ENCODE data around the gene RNPEPL1. TPM values are rescaled to one million over a fixed set of nuclear protein-coding genes. Genes with fewer than 3 reads are reported as not detected.

RNPEPL1 gene
- total RNA-seq, 3 donors from 2014 or later: 22.4 to 57.9 (median 42.3) TPM

GRCh38 chr2:240578110-240578450 lies 9.8 kb downstream of the RNPEPL1 start:
- Histone ChIP-seq H3K4me1 (peaks cover 0 to 7% of the 10 kb centered on the region in 2 donors), H3K27ac (no peak overlapping the region), H3K9me3 (no peaks in the 10 kb centered on the region), H3K4me3 (no peak overlapping the region), H3K36me3 (no peaks in the 10 kb centered on the region), H3K27me3 (no peaks in the 10 kb centered on the region)
- no peak for TF ChIP-seq POLR2A (IDR thresholded peaks at IDR 0.05)
- no peak for TF ChIP-seq CTCF (IDR thresholded peaks at IDR 0.05)
- TF ChIP-seq POLR2AphosphoS5 (IDR thresholded peaks at IDR 0.05): no peak
- DNase-seq (ENCODE audit: low spot score in 2 of 2): no peak
- intact Hi-C loops (cut with DNase I; ENCODE audit: low total_unique reads): no loop called here

DNA sequence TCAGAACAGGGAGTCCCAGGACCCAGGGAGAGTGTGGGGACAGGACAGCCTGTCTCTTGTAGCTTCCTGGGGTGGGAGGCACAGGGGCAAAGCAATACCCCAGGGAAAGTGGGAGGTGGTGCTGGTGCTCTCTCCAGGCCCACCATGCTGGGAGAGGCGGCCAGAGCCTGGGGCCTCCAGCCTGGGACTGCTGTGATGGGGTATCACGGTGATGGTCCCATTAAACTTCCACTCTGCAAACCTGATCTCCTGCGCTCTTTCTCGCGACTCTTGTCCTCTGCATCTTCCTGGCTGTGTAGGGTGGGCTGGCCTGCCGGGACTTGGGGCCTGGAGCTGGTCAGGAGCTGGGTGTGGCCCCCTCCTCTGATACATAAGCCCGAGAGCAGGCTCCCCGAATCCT lies 10.2 kb downstream of the RNPEPL1 start:
- H3K27ac ChIP-seq: peak overlapping the region in 1 of 2 donors; percentile 85
- no peak overlapping the region for H3K4me3 ChIP-seq
- TF ChIP-seq CTCF (IDR thresholded peaks at IDR 0.05) (no peak), POLR2AphosphoS5 (IDR thresholded peaks at IDR 0.05) (no peak), POLR2A (IDR thresholded peaks at IDR 0.05) (no peak)
- intact Hi-C loops (cut with DNase I; ENCODE audit: low total_unique reads): no loop called here
- no peak for DNase-seq (ENCODE audit: low spot score in 2 of 2)
- peaks cover 0 to 7% of the 10 kb centered on the region in 2 donors for H3K4me1 ChIP-seq
- no peaks in the 10 kb centered on the region for H3K27me3 ChIP-seq
- H3K36me3 ChIP-seq: no peaks in the 10 kb centered on the region
- H3K9me3 ChIP-seq: no peaks in the 10 kb centered on the region

GRCh38 chr2:240579071-240579762 lies 10.9 kb downstream of the RNPEPL1 start:
- no peak for DNase-seq (ENCODE audit: low spot score in 2 of 2)
- TF ChIP-seq POLR2A (IDR thresholded peaks at IDR 0.05) (no peak), CTCF (IDR thresholded peaks at IDR 0.05) (no peak), POLR2AphosphoS5 (IDR thresholded peaks at IDR 0.05) (no peak)
- Histone ChIP-seq H3K36me3 (no peaks in the 10 kb centered on the region), H3K27me3 (no peaks in the 10 kb centered on the region), H3K4me1 (peaks cover 0 to 7% of the 10 kb centered on the region in 2 donors), H3K4me3 (no peak overlapping the region), H3K9me3 (no peaks in the 10 kb centered on the region), H3K27ac (peak overlapping the region; percentile 71 to 85)
- intact Hi-C loops (cut with DNase I; ENCODE audit: low total_unique reads): no loop called here

- peak overlapping the region; percentile 71 to 85 for H3K27ac ChIP-seq
- H3K27me3 ChIP-seq: no peaks in the 10 kb centered on the region
- TF ChIP-seq POLR2A (IDR thresholded peaks at IDR 0.05) (no peak), CTCF (IDR thresholded peaks at IDR 0.05) (no peak), POLR2AphosphoS5 (IDR thresholded peaks at IDR 0.05) (peak in 1 of 3 donors; percentile 5)
- H3K4me3 ChIP-seq: peak overlapping the region in 1 of 3 donors; percentile 13
- no peaks in the 10 kb centered on the region for H3K9me3 ChIP-seq
- DNase-seq (ENCODE audit: low spot score in 2 of 2): peak in 1 of 2 donors; percentile 57
- peaks cover 7 to 13% of the 10 kb centered on the region in 2 donors for H3K4me1 ChIP-seq
- intact Hi-C loops (cut with DNase I; ENCODE audit: low total_unique reads): no loop called here
- H3K36me3 ChIP-seq: no peaks in the 10 kb centered on the region
Observed at GRCh38 chr2:240579771-240580614, 11.7 kb downstream of the RNPEPL1 start.

DNA sequence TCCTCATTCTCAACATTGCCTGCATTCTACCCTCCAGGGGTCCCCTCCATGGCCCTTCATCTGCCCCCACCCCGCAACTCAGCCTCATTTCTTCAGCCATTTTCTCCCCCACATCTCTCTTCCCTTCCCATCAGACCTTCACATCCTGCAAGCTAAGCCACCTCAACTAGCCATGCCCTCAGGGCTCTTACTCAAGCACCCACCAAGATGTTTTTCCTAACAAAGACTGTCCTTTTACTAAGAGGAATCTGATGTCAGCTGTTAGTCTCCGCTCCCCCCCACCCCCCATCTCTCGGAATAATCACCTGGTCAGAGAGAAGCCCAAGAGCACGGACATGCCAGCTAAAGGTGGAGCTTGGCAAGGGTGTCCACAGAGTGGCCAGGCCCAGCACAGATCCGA lies 13.5 kb downstream of the RNPEPL1 start:
- H3K27ac ChIP-seq: no peak overlapping the region
- TF ChIP-seq CTCF (IDR thresholded peaks at IDR 0.05) (no peak), POLR2A (IDR thresholded peaks at IDR 0.05) (no peak)

More for the DNA sequence above, 13.5 kb downstream of the RNPEPL1 start:
- DNase-seq (ENCODE audit: low spot score in 2 of 2): no peak
- H3K9me3 ChIP-seq: no peaks in the 10 kb centered on the region
- H3K27me3 ChIP-seq: no peaks in the 10 kb centered on the region
- no peaks in the 10 kb centered on the region for H3K36me3 ChIP-seq
- peaks cover 13 to 17% of the 10 kb centered on the region in 2 donors for H3K4me1 ChIP-seq
- H3K4me3 ChIP-seq: no peak overlapping the region
- intact Hi-C loops (cut with DNase I; ENCODE audit: low total_unique reads): no loop called here

All from breast epithelium (tissue), 4 donors.